Endothelial cell of umbilical vein (primary cell): ENCODE data around the gene ACAP2. TPM values are rescaled to one million over a fixed set of nuclear protein-coding genes. Genes with fewer than 3 reads are reported as not detected.

Experiments
- BruUV-seq: library from RNA; stranded (reverse); fragments of 400-500 nt; replicated peaks from 2 replicates; lab custom pipeline; 2021; lab: Mats Ljungman, UMichigan
- CTCF ChIA-PET: fragments of 300-600, 350-600 bp; sonication (Branson Sonifier 250); formaldehyde crosslinking; loops from one replicate; lab custom pipeline; 2021; ENCODE audit warnings: antibody characterized with exemption, inconsistent platforms; lab: Charles Lee
- POLR2A ChIA-PET: fragments of 300-600, 350-600 bp; sonication (Branson Sonifier 250); formaldehyde crosslinking; loops from one replicate; lab custom pipeline; 2021; ENCODE audit warnings: antibody characterized with exemption, inconsistent platforms; lab: Charles Lee
- DNase-seq: peaks from one replicate; pipeline ENCODE4 v3.0.0-alpha.2; 2011; ENCODE audit warnings: low read depth, low spot score
- FAIRE-seq: peaks from 2 replicates; lab custom pipeline; 2011; peaks lifted over from hg19 to GRCh38; lab: Jason Lieb, UNC
- H2AFZ ChIP-seq: 2 replicates; pipeline ENCODE4 v1.6.0; 2012; ENCODE audit warnings: low read depth, low read length, control low read depth, inconsistent platforms
- H3K27ac ChIP-seq: 2 replicates; pipeline ENCODE4 v1.5.1; 2011; ENCODE audit warnings: low read depth, mild to moderate bottlenecking, control low read depth, low read length, moderate library complexity; ENCODE audit not compliant: insufficient read depth
- H3K27me3 ChIP-seq, 2 experiments: 2 replicates each; pipeline versions ENCODE4 v1.6.0 to v1.6.1; 2011; ENCODE audit warnings: low read length in 2 of 2, mixed read lengths in 1 of 2; ENCODE audit not compliant: control insufficient read depth in 2 of 2, insufficient read depth in 2 of 2
- H3K36me3 ChIP-seq, 2 experiments: 2 replicates in 1 of 2; 3 replicates in 1 of 2; pipeline ENCODE4 v1.5.1; 2011; ENCODE audit warnings: low read length in 2 of 2, mild to moderate bottlenecking in 1 of 2, moderate library complexity in 1 of 2; ENCODE audit not compliant: control insufficient read depth in 2 of 2, insufficient read depth in 2 of 2; ENCODE audit errors: extremely low read depth in 1 of 2
- H3K4me1 ChIP-seq: 3 replicates; pipeline ENCODE4 v1.5.1; 2011; ENCODE audit warnings: mild to moderate bottlenecking, low read length; ENCODE audit not compliant: control insufficient read depth, insufficient read depth; ENCODE audit errors: extremely low read depth
- H3K4me2 ChIP-seq: 2 replicates; pipeline ENCODE4 v1.6.1; 2011; ENCODE audit warnings: low read length, control low read depth, mixed read lengths; ENCODE audit not compliant: insufficient read depth
- H3K4me3 ChIP-seq, 3 experiments: fragments of 200-600 bp in 1 of 3; sonication (generic), shearing (Covaris generic) in 1 of 3; replicated peaks in 1 of 3; 2 replicates each; pipeline ENCODE4 v1.5.1; 2011 to 2016; ENCODE audit warnings: control low read depth in 3 of 3, low read length in 3 of 3, mild to moderate bottlenecking in 2 of 3, inconsistent platforms in 1 of 3, low read depth in 1 of 3, moderate library complexity in 1 of 3; ENCODE audit not compliant: insufficient read depth in 1 of 3
- H3K79me2 ChIP-seq: 2 replicates; pipeline ENCODE4 v1.6.0; 2012; ENCODE audit warnings: low read length, inconsistent platforms; ENCODE audit not compliant: control insufficient read depth, insufficient read depth
- H3K9ac ChIP-seq: replicated peaks from 2 replicates; pipeline ENCODE3; 2011; ENCODE audit warnings: low read length, control low read depth; ENCODE audit not compliant: insufficient read depth; ENCODE audit errors: extremely low read depth
- H3K9me1 ChIP-seq: replicated peaks from 3 replicates; pipeline ENCODE4 v1.6.0; 2011; ENCODE audit warnings: mild to moderate bottlenecking, low read length; ENCODE audit not compliant: control insufficient read depth, insufficient read depth; ENCODE audit errors: extremely low read depth
- H3K9me3 ChIP-seq: replicated peaks from 2 replicates; pipeline ENCODE4 v1.5.1; 2012; ENCODE audit warnings: low read length, inconsistent platforms; ENCODE audit not compliant: control insufficient read depth, insufficient read depth
- H4K20me1 ChIP-seq: replicated peaks from 2 replicates; pipeline ENCODE3; 2011; ENCODE audit warnings: mild to moderate bottlenecking, low read length; ENCODE audit not compliant: control insufficient read depth, insufficient read depth; ENCODE audit errors: extremely low read depth
- CTCF ChIP-seq, 2 donors: IDR thresholded peaks; 1 replicate in 1 of 2; 2 replicates in 1 of 2; pipeline ENCODE4 v1.5.1; 2011; ENCODE audit warnings: low read length in 2 of 2, mild to moderate bottlenecking in 2 of 2, moderate library complexity in 2 of 2, control low read depth in 1 of 2, inconsistent platforms in 1 of 2, low read depth in 1 of 2; ENCODE audit not compliant: insufficient read depth in 1 of 2; ENCODE audit errors: extremely low read depth in 1 of 2
- EZH2 ChIP-seq: IDR thresholded peaks from 2 replicates; pipeline ENCODE4 v1.6.1; 2012; ENCODE audit warnings: borderline replicate concordance, low read depth, mild to moderate bottlenecking, moderate library complexity, low read length, inconsistent platforms; ENCODE audit not compliant: severe bottlenecking
- FOS ChIP-seq: IDR thresholded peaks from 2 replicates; pipeline ENCODE4 v1.6.1; 2011; ENCODE audit warnings: mild to moderate bottlenecking, low read length, moderate library complexity, borderline replicate concordance; ENCODE audit not compliant: insufficient read depth
- GATA2 ChIP-seq: IDR thresholded peaks from 2 replicates; pipeline ENCODE4 v1.7.0; 2011; ENCODE audit warnings: low read depth, mild to moderate bottlenecking, moderate library complexity, mixed read lengths, low read length; ENCODE audit not compliant: insufficient read length, insufficient read depth
- JUN ChIP-seq: IDR thresholded peaks from 2 replicates; pipeline ENCODE4 v1.6.1; 2011; ENCODE audit warnings: borderline replicate concordance, low read depth; ENCODE audit not compliant: insufficient read length, insufficient read depth
- MAX ChIP-seq: IDR thresholded peaks from 2 replicates; pipeline ENCODE4 v1.6.1; 2011; ENCODE audit not compliant: insufficient read depth, insufficient read length
- MYC ChIP-seq: IDR thresholded peaks from one replicate; pipeline ENCODE4 v1.6.1; 2011; ENCODE audit warnings: mild to moderate bottlenecking, low read depth, low read length
- POLR2A ChIP-seq: IDR thresholded peaks from 2 replicates; pipeline ENCODE4 v1.6.1; 2012; ENCODE audit warnings: low read depth, mild to moderate bottlenecking, control low read depth, low read length
- POLR2AphosphoS5 ChIP-seq: IDR thresholded peaks from 2 replicates; pipeline ENCODE4 v1.6.1; 2012; ENCODE audit warnings: low read depth, mild to moderate bottlenecking, control low read depth, low read length, moderate library complexity; ENCODE audit not compliant: insufficient read depth
- dilution Hi-C: fragments of 300-500 bp; cut with MboI; formaldehyde crosslinking; loops from one replicate; pipeline ENCODE4 v1.15.0; 2019; ENCODE audit warnings: low sequenced_read_pairs; ENCODE audit not compliant: extremely low pct_ligation_motif_present
- intact Hi-C: fragments of 100-400 bp; cut with micrococcal nuclease; formaldehyde crosslinking; loops from one replicate; pipeline ENCODE4 v1.10.0; 2022
- polyA plus RNA-seq, 4 experiments: library from polyadenylated mRNA; depleted of rRNA in 3 of 4; stranded (reverse) in 3 of 4; unstranded in 1 of 4; fragments of >200 nt; gene quantifications; 2 replicates each; pipeline versions ENCODE4 v1.2.1 to v1.2.3, GENCODE V29; 2011 to 2012; ENCODE audit warnings: missing spikeins in 1 of 4
- total RNA-seq: library from RNA; stranded (reverse); gene quantifications from 2 replicates; pipeline ENCODE4 v1.2.3, GENCODE V29; 2021

ACAP2 gene
- total and polyA plus RNA-seq, 2 donors (not counting 3 experiments of a cell fraction or from before 2014, with no cell fraction given) = 13.6 to 36.9 TPM

GRCh38 chr3:195384952-195385351 is 57.9 kb downstream of the ACAP2 start:
- Histone ChIP-seq H3K4me1 (peaks cover 12% of the 10 kb centered on the region), H3K4me3 (no peak overlapping the region), H3K9ac (peak overlapping the region; percentile 3), H3K9me1 (peaks cover 2% of the 10 kb centered on the region), H3K36me3 (peaks cover 0 to 3% of the 10 kb centered on the region in 2 experiments), H3K27ac (no peak overlapping the region), H3K9me3 (no peaks in the 10 kb centered on the region), H3K4me2 (no peak overlapping the region), H4K20me1 (no peaks in the 10 kb centered on the region), H3K27me3 (no peaks in the 10 kb centered on the region), H2AFZ (no peak overlapping the region), H3K79me2 (peaks cover 2% of the 10 kb centered on the region)
- TF ChIP-seq POLR2AphosphoS5 (no peak), JUN (no peak), MAX (no peak), FOS (no peak), POLR2A (no peak), CTCF (IDR thresholded peaks at IDR 0.05; ENCODE audit: extremely low read depth in 1 of 2, insufficient read depth in 1 of 2, low read depth in 1 of 2, low read length in 2 of 2) (no peak), EZH2 (no peak), MYC (no peak), GATA2 (no peak)
- dilution Hi-C loops (no loop called here), intact Hi-C loops (no loop called here)
- ChIA-PET CTCF (no interaction called here), POLR2A (no interaction called here)
- no TSS peak for BruUV-seq
- DNase-seq (no peak), FAIRE-seq (no peak)
